AG04450 (cell line): ENCODE measurements around the gene GGTLC2. TPM values are rescaled to one million over a fixed set of nuclear protein-coding genes. Genes with fewer than 3 reads are reported as not detected.
"Not testable (repeated sequence)": the region's sequence is repeated elsewhere in the genome, so short reads cannot be mapped to it uniquely, and the experiment has no call there.

Experiments
- CTCF ChIA-PET: fragments of 300-600, 350-600 bp; formaldehyde crosslinking; extraction: SDS; loops from one replicate; lab custom pipeline; 2022; ENCODE audit warnings: antibody characterized with exemption, inconsistent platforms; lab: Charles Lee
- POLR2A ChIA-PET: fragments of 350-600 bp; formaldehyde crosslinking; extraction: SDS; loops from one replicate; lab custom pipeline; 2021; ENCODE audit warnings: antibody characterized with exemption, inconsistent platforms; lab: Yijun Ruan, JAX
- DNase-seq: peaks from one replicate; pipeline ENCODE4 v3.0.0-alpha.2; 2011; ENCODE audit warnings: low read depth, low spot score
- H3K27ac ChIP-seq: one replicate; pipeline ENCODE4 v1.5.1; 2012; ENCODE audit warnings: low read depth, low read length, control low read depth
- H3K27me3 ChIP-seq: one replicate; pipeline ENCODE4 v1.6.0; 2012; ENCODE audit warnings: low read length; ENCODE audit not compliant: control insufficient read depth, insufficient read depth
- H3K4me3 ChIP-seq: 2 replicates; pipeline ENCODE4 v1.5.1; 2011; ENCODE audit warnings: mild to moderate bottlenecking, low read depth, low read length, control low read depth
- H3K9me3 ChIP-seq: 2 replicates; pipeline ENCODE4 v1.5.1; 2012; ENCODE audit warnings: low read length; ENCODE audit not compliant: control insufficient read depth, insufficient read depth
- polyA plus RNA-seq: library from polyadenylated mRNA; depleted of rRNA; stranded (reverse); fragments of >200 nt; gene quantifications from 2 replicates; pipeline ENCODE4 v1.2.3, GENCODE V29; 2011

Gene GGTLC2
- polyA plus RNA-seq, 1 experiment, result not detected

DNA sequence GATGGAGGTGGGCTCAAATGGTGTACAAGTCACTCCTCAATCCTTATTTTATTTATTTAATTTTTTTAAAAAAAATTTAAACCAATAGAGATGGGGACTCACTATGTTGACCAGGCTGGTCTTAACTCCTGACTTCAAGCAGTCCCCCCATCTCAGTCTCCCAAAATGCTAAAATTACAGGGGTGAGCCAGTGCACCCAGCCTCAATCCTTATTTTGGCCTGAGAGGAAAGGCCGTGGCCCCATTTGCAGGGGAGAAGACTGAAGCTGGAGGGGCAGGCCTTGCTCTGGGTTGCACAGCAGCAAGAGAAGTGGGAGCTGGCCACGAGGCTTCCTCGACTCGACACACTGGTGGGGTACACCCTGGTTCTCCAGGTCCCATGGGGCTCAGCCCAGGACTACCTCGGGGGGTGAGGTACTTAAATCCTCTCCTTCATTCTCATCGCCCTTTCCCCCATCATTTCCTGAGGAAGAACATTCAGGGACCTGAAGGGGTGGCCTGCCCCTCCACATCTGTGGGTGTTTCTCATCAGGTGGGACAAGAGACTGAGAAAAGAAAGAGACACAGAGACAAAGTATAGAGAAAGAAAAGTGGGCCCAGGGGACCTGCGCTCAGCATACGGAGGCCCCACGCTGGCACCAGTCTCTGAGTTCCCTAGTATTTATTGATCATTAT is 4.6 kb downstream of the GGTLC2 start:
- POLR2A ChIA-PET, H3K9me3 ChIP-seq, H3K27ac ChIP-seq, H3K4me3 ChIP-seq, CTCF ChIA-PET, DNase-seq, H3K27me3 ChIP-seq: not testable (repeated sequence)

DNA sequence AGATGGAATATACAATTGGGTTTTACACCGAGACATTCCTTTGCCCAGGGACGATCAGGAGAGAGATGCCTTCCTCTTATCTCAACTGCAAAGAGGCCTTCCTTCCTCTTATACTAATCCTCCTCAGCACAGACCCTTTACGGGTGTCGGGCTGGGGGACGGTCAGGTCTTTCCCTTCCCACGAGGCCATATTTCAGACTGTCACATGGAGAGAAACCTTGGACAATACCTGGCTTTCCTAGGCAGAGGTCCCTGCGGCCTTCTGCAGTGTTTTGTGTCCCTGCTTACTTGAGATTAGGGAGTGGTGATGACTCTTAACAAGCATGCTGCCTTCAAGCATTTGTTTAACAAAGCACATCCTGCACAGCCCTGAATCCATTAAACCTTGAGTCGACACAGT is 5.3 kb downstream of the GGTLC2 start:
- CTCF ChIA-PET, POLR2A ChIA-PET, DNase-seq, H3K9me3 ChIP-seq, H3K27ac ChIP-seq, H3K27me3 ChIP-seq, H3K4me3 ChIP-seq: not testable (repeated sequence)

DNA sequence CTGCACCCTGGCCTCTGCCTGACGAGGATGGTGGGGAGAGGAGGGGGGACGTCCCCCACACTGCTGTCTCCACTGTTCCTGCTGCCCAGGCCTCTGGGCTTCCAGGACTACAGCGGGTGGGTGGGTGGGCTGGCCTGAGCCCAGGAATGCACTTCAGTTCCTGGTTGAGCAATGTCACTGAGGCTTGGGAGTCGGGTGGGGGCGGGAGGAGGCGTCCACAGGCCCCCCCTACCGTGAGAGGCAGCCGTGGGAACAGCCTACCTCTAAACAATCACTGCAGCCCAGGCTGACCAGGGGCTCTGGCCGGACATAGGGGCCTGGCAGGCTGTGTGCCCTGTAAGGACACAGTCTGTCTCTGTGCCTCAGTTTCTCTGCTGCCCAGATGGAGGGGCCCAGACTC is 6.0 kb downstream of the GGTLC2 start:
- H3K27ac ChIP-seq, CTCF ChIA-PET, H3K9me3 ChIP-seq, DNase-seq, H3K27me3 ChIP-seq, POLR2A ChIA-PET, H3K4me3 ChIP-seq: not testable (repeated sequence)

DNA sequence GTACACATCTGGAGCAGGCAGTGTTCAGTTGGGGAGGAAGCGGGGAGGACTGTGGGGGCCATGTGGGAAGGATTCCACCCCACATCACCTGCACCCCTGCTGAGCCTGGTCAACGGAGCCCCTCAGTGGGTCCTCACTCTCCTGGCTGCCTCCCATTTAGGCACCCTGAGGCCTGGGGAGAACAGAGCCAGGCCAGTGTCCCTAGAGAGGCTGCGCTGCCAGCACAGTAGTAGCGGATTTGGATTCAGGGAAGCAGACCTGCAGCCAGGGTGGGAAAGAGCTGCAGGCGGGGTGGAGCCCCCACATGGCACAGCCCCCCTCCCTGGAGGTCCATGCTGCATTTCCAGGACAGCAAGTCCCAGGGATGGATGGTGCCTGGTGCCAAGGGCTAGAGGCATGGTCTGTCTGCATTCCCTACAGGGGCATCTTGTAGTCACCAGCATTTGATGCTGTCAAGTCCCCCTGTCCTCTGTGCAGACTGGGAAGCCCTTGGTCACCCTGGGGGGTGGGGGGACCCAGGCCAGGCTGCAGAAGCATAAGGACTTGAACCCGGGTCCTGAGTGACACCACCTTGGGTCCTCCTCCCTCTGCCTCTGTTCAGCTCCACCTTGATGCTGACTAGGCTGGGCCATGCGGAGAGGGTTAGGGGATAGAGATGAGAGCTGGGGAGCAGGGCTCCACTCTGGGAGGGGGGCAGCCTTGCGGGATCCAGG is 6.5 kb downstream of the GGTLC2 start:
- H3K4me3 ChIP-seq, H3K27ac ChIP-seq, POLR2A ChIA-PET, H3K27me3 ChIP-seq, DNase-seq, CTCF ChIA-PET, H3K9me3 ChIP-seq: not testable (repeated sequence)

DNA sequence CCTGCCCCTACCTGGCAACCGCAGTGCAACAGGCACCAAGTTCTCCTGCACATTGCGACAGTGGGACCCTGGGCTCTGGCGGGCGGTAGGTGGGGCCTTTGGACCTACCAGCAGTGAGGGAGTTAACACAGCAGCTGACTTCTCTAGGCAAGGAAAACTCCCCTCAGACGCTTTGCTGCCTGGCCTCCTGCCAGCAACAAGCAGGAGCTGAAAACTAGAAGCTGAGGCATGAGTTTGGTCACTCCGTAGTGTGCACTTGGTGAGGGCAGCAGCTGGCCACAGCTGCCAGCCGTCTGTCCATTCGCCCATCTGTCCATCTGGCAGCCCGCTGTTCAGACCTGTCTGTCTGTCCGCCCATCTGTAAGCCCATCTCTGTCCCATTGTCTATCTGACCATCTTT is 7.2 kb downstream of the GGTLC2 start:
- POLR2A ChIA-PET, H3K27me3 ChIP-seq, DNase-seq, CTCF ChIA-PET, H3K4me3 ChIP-seq, H3K27ac ChIP-seq, H3K9me3 ChIP-seq: not testable (repeated sequence)

DNA sequence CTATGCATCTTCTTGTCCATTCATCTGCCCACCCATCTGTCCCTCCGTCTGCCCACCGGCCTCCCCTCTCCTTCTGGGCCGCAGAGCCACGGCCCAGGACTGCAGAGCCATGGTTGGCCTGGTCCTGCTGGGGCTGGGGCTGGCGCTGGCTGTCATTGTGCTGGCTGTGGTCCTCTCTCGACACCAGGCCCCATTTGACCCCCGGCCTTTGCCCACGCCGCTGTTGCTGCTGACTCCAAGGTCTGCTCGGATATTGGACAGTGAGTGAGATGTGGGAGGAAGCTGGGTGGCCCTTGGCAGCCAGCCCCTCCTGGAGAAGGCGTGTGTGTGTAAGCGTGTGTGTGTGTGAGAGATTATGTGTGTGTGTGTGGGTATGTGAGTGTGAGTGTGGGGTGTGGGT is 7.7 kb downstream of the GGTLC2 start:
- POLR2A ChIA-PET, H3K27ac ChIP-seq: not testable (repeated sequence)

DNA sequence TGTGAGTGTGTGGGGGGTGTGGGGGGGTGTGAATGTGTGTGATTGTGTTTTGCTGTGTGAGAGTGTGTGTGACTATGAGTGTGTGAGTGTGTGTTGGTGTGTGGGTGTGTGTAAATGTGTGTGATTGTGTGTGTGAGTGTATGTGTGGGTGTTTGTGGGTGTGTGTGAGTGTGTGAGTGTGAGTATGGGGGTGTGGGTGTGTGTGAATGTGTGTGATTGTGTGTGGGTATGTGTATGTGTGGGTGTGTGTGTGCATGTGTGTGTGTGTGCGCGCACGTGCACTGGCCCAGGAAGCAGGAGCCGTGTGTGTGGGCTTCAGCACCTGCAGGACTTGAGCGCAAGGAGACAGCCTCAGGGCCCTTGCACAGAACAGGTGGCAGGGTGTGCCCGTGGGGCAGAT is 8.2 kb downstream of the GGTLC2 start:
- H3K27ac ChIP-seq, H3K9me3 ChIP-seq, H3K4me3 ChIP-seq, POLR2A ChIA-PET, DNase-seq, H3K27me3 ChIP-seq, CTCF ChIA-PET: not testable (repeated sequence)

More for the DNA sequence above, 7.7 kb downstream of the GGTLC2 start:
- CTCF ChIA-PET, DNase-seq, H3K4me3 ChIP-seq, H3K27me3 ChIP-seq, H3K9me3 ChIP-seq: not testable (repeated sequence)

DNA sequence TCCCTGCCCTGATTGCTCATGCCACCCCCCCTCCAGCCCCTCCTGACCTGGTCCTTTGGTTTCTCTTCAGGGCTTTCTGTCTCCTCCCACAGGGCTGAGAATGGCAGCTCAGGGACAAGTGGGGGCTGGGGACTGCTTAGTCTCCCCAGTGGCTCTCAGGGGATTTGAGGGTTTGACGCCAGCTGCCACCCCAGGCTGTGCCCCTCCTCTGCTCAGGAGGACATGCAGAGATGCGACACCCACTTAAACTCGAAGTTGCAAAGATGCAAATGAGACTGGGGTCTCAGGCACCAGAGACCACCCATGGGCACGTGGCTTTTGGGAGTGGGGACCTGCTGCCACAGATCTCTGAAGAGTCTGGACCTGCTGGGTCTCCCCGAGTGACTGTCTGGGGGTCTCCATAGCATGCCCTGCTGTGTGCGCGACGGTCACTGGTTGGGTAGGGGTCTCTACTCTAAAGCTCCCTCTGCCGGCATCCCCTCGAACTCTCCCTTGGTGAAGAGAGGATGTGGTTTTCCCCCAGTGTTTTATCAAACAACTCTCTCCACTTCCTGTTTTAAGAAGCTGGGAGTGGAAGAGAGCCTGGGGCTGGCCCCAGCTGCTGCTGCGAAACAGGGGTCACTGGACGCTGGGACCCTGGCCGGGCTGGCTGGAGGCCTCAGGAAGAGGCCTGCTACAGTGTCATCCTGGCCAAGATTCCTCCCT is 9.4 kb downstream of the GGTLC2 start:
- H3K9me3 ChIP-seq, H3K27me3 ChIP-seq, DNase-seq, H3K4me3 ChIP-seq, CTCF ChIA-PET, H3K27ac ChIP-seq, POLR2A ChIA-PET: not testable (repeated sequence)
